ENCODE results near the gene EPB41L1. TPM values are rescaled to one million over a fixed set of nuclear protein-coding genes. Genes with fewer than 3 reads are reported as not detected.

The EPB41L1 gene
- polyA plus RNA-seq, 1 donor from 2014 or later, result 38.2 TPM

GRCh38 chr20:36119537-36119936, 35.0 kb upstream of the EPB41L1 start:
- TF ChIP-seq EZH2 (IDR thresholded peaks at IDR 0.05; ENCODE audit: borderline replicate concordance, insufficient read depth, low read length, poor library complexity, severe bottlenecking) (no peak), EP300 (conservative IDR thresholded peaks at IDR 0.05; ENCODE audit: poor library complexity, severe bottlenecking) (no peak), POLR2AphosphoS5 (IDR thresholded peaks at IDR 0.05) (no peak), RAD21 (conservative IDR thresholded peaks at IDR 0.05) (no peak), CTCF (IDR thresholded peaks at IDR 0.05; ENCODE audit: poor library complexity, severe bottlenecking) (no peak), MXI1 (conservative IDR thresholded peaks at IDR 0.05; ENCODE audit: poor library complexity, severe bottlenecking) (no peak), TAF1 (IDR thresholded peaks at IDR 0.05; ENCODE audit: low read depth) (no peak), REST (IDR thresholded peaks at IDR 0.05; ENCODE audit: borderline replicate concordance) (no peak), SMC3 (conservative IDR thresholded peaks at IDR 0.05; ENCODE audit: poor library complexity) (no peak)
- Histone ChIP-seq H2AFZ (ENCODE audit: low read depth, low read length) (no peak overlapping the region), H3K27me3 (ENCODE audit: insufficient read depth, low read depth, low read length) (no peaks in the 10 kb centered on the region), H3K9me3 (ENCODE audit: low read length) (no peaks in the 10 kb centered on the region), H3K9ac (ENCODE audit: low read length) (no peak overlapping the region), H3K79me2 (replicated peaks; ENCODE audit: insufficient read depth, low read length) (no peaks in the 10 kb centered on the region), H3K4me3 (ENCODE audit: low read length) (no peak overlapping the region), H3K4me2 (ENCODE audit: low read length) (no peak overlapping the region), H4K20me1 (ENCODE audit: insufficient read depth) (no peaks in the 10 kb centered on the region), H3F3A (ENCODE audit: insufficient read depth, low read length, poor library complexity, severe bottlenecking) (no peaks in the 10 kb centered on the region), H3K36me3 (ENCODE audit: insufficient read depth, low read length) (no peaks in the 10 kb centered on the region), H3K27ac (ENCODE audit: low read length) (no peak overlapping the region), H3K9me2 (ENCODE audit: insufficient read depth, low read length) (no peaks in the 10 kb centered on the region)

GRCh38 chr20:36120241-36120640, 34.3 kb upstream of the EPB41L1 start:
- H3K9me2 ChIP-seq (ENCODE audit: insufficient read depth, low read length), result no peaks in the 10 kb centered on the region
- no peak for TF ChIP-seq RAD21 (conservative IDR thresholded peaks at IDR 0.05)
- no peak for TF ChIP-seq EZH2 (IDR thresholded peaks at IDR 0.05; ENCODE audit: borderline replicate concordance, insufficient read depth, low read length, poor library complexity, severe bottlenecking)
- TF ChIP-seq TAF1 (IDR thresholded peaks at IDR 0.05; ENCODE audit: low read depth), result no peak
- TF ChIP-seq EP300 (conservative IDR thresholded peaks at IDR 0.05; ENCODE audit: poor library complexity, severe bottlenecking), result no peak
- no peak for TF ChIP-seq SMC3 (conservative IDR thresholded peaks at IDR 0.05; ENCODE audit: poor library complexity)
- no peak for TF ChIP-seq MXI1 (conservative IDR thresholded peaks at IDR 0.05; ENCODE audit: poor library complexity, severe bottlenecking)
- no peak for TF ChIP-seq POLR2AphosphoS5 (IDR thresholded peaks at IDR 0.05)
- TF ChIP-seq REST (IDR thresholded peaks at IDR 0.05; ENCODE audit: borderline replicate concordance), result no peak
- no peak for TF ChIP-seq CTCF (IDR thresholded peaks at IDR 0.05; ENCODE audit: poor library complexity, severe bottlenecking)
- H2AFZ ChIP-seq (ENCODE audit: low read depth, low read length), result no peak overlapping the region
- H3K27ac ChIP-seq (ENCODE audit: low read length), result no peak overlapping the region
- H3K4me2 ChIP-seq (ENCODE audit: low read length), result no peak overlapping the region
- H3K79me2 ChIP-seq (replicated peaks; ENCODE audit: insufficient read depth, low read length), result no peaks in the 10 kb centered on the region
- H3K9me3 ChIP-seq (ENCODE audit: low read length), result no peaks in the 10 kb centered on the region
- no peaks in the 10 kb centered on the region for H3K36me3 ChIP-seq (ENCODE audit: insufficient read depth, low read length)
- no peak overlapping the region for H3K4me3 ChIP-seq (ENCODE audit: low read length)
- no peaks in the 10 kb centered on the region for H4K20me1 ChIP-seq (ENCODE audit: insufficient read depth)
- no peak overlapping the region for H3K9ac ChIP-seq (ENCODE audit: low read length)
- H3K27me3 ChIP-seq (ENCODE audit: insufficient read depth, low read depth, low read length), result no peaks in the 10 kb centered on the region
- no peaks in the 10 kb centered on the region for H3F3A ChIP-seq (ENCODE audit: insufficient read depth, low read length, poor library complexity, severe bottlenecking)
